WTC11 (cell line): Measurements from ENCODE around the gene CLDN7. TPM values are rescaled to one million over a fixed set of nuclear protein-coding genes. Genes with fewer than 3 reads are reported as not detected.

Source experiments
- ATAC-seq: fragments of 200-7000 bp; cut with Tn5 transposase; 2 replicates; pipeline ENCODE4 v1.10.0; 2021; ENCODE audit warnings: mild to moderate bottlenecking, moderate library complexity
- CTCF ChIA-PET: fragments of 300-600 bp; sonication (Branson Sonifier 250); formaldehyde crosslinking; loops from one replicate; lab custom pipeline; 2021; ENCODE audit warnings: antibody characterized with exemption; lab: Charles Lee
- POLR2A ChIA-PET: fragments of 350-600 bp; sonication (Branson Sonifier 250); formaldehyde crosslinking; loops from one replicate; lab custom pipeline; 2021; ENCODE audit warnings: antibody characterized with exemption; lab: Charles Lee
- DNase-seq: peaks from one replicate; pipeline ENCODE4 v3.0.0; 2021; ENCODE audit warnings: low spot score
- H3K27ac Mint-ChIP-seq: 2 replicates; pipeline ENCODE4 v1.8.0; 2021; ENCODE audit warnings: mixed read lengths
- H3K27me3 Mint-ChIP-seq: 2 replicates; pipeline ENCODE4 v1.8.0; 2021; ENCODE audit warnings: low read depth, mild to moderate bottlenecking, moderate library complexity, mixed read lengths
- H3K36me3 Mint-ChIP-seq: 2 replicates; pipeline ENCODE4 v1.8.0; 2021; ENCODE audit warnings: mixed read lengths
- H3K4me1 Mint-ChIP-seq: 2 replicates; pipeline ENCODE4 v1.8.0; 2022; ENCODE audit warnings: mixed read lengths
- H3K4me3 Mint-ChIP-seq: 2 replicates; pipeline ENCODE4 v1.8.0; 2021; ENCODE audit warnings: mild to moderate bottlenecking, moderate library complexity, mixed read lengths
- H3K9me3 Mint-ChIP-seq: 2 replicates; pipeline ENCODE4 v1.8.0; 2021; ENCODE audit warnings: mixed read lengths
- ATF2 ChIP-seq: sonication (generic); formaldehyde crosslinking; IDR thresholded peaks from 2 replicates; pipeline ENCODE4 v1.8.1; 2022; ENCODE audit warnings: low read depth, missing genetic modification reagents, borderline replicate concordance
- CBFB ChIP-seq: sonication (generic); formaldehyde crosslinking; IDR thresholded peaks from 2 replicates; pipeline ENCODE4 v1.8.1; 2022; ENCODE audit warnings: mild to moderate bottlenecking, low read depth, missing genetic modification reagents
- CREB1 ChIP-seq: sonication (generic); formaldehyde crosslinking; IDR thresholded peaks from 2 replicates; pipeline ENCODE4 v1.8.0; 2023; ENCODE audit warnings: mild to moderate bottlenecking, missing genetic modification reagents
- ETV6 ChIP-seq: sonication (generic); formaldehyde crosslinking; IDR thresholded peaks from 2 replicates; pipeline ENCODE4 v1.8.1; 2022; ENCODE audit warnings: mild to moderate bottlenecking, missing genetic modification reagents
- FOXP4 ChIP-seq: sonication (generic); formaldehyde crosslinking; IDR thresholded peaks from 2 replicates; pipeline ENCODE4 v1.8.0; 2022; ENCODE audit warnings: mild to moderate bottlenecking, missing genetic modification reagents
- GTF2I ChIP-seq: fragments of 250-450 bp; sonication (Bioruptor Pico); conservative IDR thresholded peaks from 2 replicates; pipeline ENCODE4 v1.4.0; 2021; ENCODE audit warnings: mild to moderate bottlenecking
- HMGXB4 ChIP-seq: sonication (generic); formaldehyde crosslinking; IDR thresholded peaks from 2 replicates; pipeline ENCODE4 v1.8.1; 2023; ENCODE audit warnings: mild to moderate bottlenecking, moderate library complexity, missing genetic modification reagents
- JAZF1 ChIP-seq: fragments of 250-450 bp; sonication (Bioruptor Pico); IDR thresholded peaks from 2 replicates; pipeline ENCODE4 v1.9.0; 2021; ENCODE audit warnings: moderate library complexity, mild to moderate bottlenecking, inconsistent platforms
- JUN ChIP-seq: sonication (generic); formaldehyde crosslinking; IDR thresholded peaks from 2 replicates; pipeline ENCODE4 v1.8.0; 2023; ENCODE audit warnings: mild to moderate bottlenecking, missing genetic modification reagents
- MXD4 ChIP-seq: fragments of 250-450 bp; sonication (Bioruptor Pico); IDR thresholded peaks from 2 replicates; pipeline ENCODE4 v1.8.0; 2021; ENCODE audit warnings: mild to moderate bottlenecking, moderate library complexity, borderline replicate concordance
- NR3C1 ChIP-seq: sonication (generic); formaldehyde crosslinking; conservative IDR thresholded peaks from 2 replicates; pipeline ENCODE4 v1.8.1; 2023; ENCODE audit warnings: low read depth, mild to moderate bottlenecking, missing genetic modification reagents
- PRRX2 ChIP-seq: fragments of 250-450 bp; sonication (Bioruptor Pico); IDR thresholded peaks from 2 replicates; pipeline ENCODE4 v1.8.0; 2021; ENCODE audit warnings: mild to moderate bottlenecking
- SMAD4 ChIP-seq: sonication (generic); formaldehyde crosslinking; IDR thresholded peaks from 2 replicates; pipeline ENCODE4 v1.8.0; 2022; ENCODE audit warnings: mild to moderate bottlenecking, missing genetic modification reagents
- TCF7 ChIP-seq: sonication (generic); formaldehyde crosslinking; IDR thresholded peaks from 2 replicates; pipeline ENCODE4 v1.8.0; 2022; ENCODE audit warnings: mild to moderate bottlenecking, low read depth, missing genetic modification reagents, moderate library complexity
- TEAD1 ChIP-seq: sonication (generic); formaldehyde crosslinking; IDR thresholded peaks from 2 replicates; pipeline ENCODE4 v1.8.0; 2022; ENCODE audit warnings: mild to moderate bottlenecking, missing genetic modification reagents
- ZBTB21 ChIP-seq: sonication (generic); formaldehyde crosslinking; IDR thresholded peaks from 2 replicates; pipeline ENCODE4 v1.8.1; 2023; ENCODE audit warnings: mild to moderate bottlenecking, missing genetic modification reagents, borderline replicate concordance
- ZNF121 ChIP-seq: sonication (generic); formaldehyde crosslinking; IDR thresholded peaks from 2 replicates; pipeline ENCODE4 v1.8.0; 2023; ENCODE audit warnings: missing genetic modification reagents
- ZNF219 ChIP-seq: sonication (generic); formaldehyde crosslinking; IDR thresholded peaks from 2 replicates; pipeline ENCODE4 v1.8.0; 2023; ENCODE audit warnings: missing genetic modification reagents, mild to moderate bottlenecking, borderline replicate concordance
- ZNF232 ChIP-seq: sonication (generic); formaldehyde crosslinking; IDR thresholded peaks from 2 replicates; pipeline ENCODE4 v1.8.0; 2022; ENCODE audit warnings: mild to moderate bottlenecking, missing genetic modification reagents
- ZNF416 ChIP-seq: fragments of 250-450 bp; sonication (Bioruptor Pico); IDR thresholded peaks from 2 replicates; pipeline ENCODE4 v1.9.0; 2021; ENCODE audit warnings: mild to moderate bottlenecking, inconsistent platforms
- total RNA-seq: library from RNA; stranded (reverse); gene quantifications from 3 replicates; pipeline ENCODE4 v1.2.3, GENCODE V29; 2021
- TF ChIP-seq, protein P1 (sequence below): sonication (generic); formaldehyde crosslinking; IDR thresholded peaks from 2 replicates; pipeline ENCODE4 v1.8.1; 2023; ENCODE audit warnings: mild to moderate bottlenecking, missing genetic modification reagents
- TF ChIP-seq, protein P2 (sequence below): sonication (generic); formaldehyde crosslinking; IDR thresholded peaks from 2 replicates; pipeline ENCODE4 v1.8.0; 2023; ENCODE audit warnings: mild to moderate bottlenecking, missing genetic modification reagents
- TF ChIP-seq, protein P3 (sequence below): fragments of 250-450 bp; sonication (Bioruptor Pico); IDR thresholded peaks from 2 replicates; pipeline ENCODE4 v1.9.0; 2021; ENCODE audit warnings: moderate library complexity, mild to moderate bottlenecking, inconsistent platforms, borderline replicate concordance

CLDN7 gene
- total RNA-seq, 1 experiment from 2014 or later, result 136 TPM

GRCh38 chr17:7293816-7294613 is 31.7 kb upstream of the CLDN7 start (continued):
- TF ChIP-seq HMGXB4 (CRISPR knock-in tag), result no peak
- TF ChIP-seq TEAD1 (CRISPR knock-in tag), result no peak
- TF ChIP-seq, protein P1, sequence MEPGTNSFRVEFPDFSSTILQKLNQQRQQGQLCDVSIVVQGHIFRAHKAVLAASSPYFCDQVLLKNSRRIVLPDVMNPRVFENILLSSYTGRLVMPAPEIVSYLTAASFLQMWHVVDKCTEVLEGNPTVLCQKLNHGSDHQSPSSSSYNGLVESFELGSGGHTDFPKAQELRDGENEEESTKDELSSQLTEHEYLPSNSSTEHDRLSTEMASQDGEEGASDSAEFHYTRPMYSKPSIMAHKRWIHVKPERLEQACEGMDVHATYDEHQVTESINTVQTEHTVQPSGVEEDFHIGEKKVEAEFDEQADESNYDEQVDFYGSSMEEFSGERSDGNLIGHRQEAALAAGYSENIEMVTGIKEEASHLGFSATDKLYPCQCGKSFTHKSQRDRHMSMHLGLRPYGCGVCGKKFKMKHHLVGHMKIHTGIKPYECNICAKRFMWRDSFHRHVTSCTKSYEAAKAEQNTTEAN, result no peak
- no peak for TF ChIP-seq ATF2 (CRISPR knock-in tag)
- TF ChIP-seq CBFB (CRISPR knock-in tag), result peak; percentile 50; the same call in 1 of the 2 replicates
- peak; percentile 29; the same call in 1 of the 2 replicates for TF ChIP-seq JUN (CRISPR knock-in tag)
- TF ChIP-seq ZNF121, result no peak
- TF ChIP-seq FOXP4 (CRISPR knock-in tag), result peak; percentile 44; the same call in 1 of the 2 replicates
- TF ChIP-seq ZNF219 (CRISPR knock-in tag), result no peak

GRCh38 chr17:7293159-7293558 is 30.9 kb upstream of the CLDN7 start:
- Mint-ChIP-seq H3K4me1 (peaks cover 33% of the 10 kb centered on the region), H3K36me3 (no peaks in the 10 kb centered on the region; the same call in 1 of the 2 replicates), H3K9me3 (no peaks in the 10 kb centered on the region), H3K27ac (no peak overlapping the region), H3K27me3 (peaks cover 57% of the 10 kb centered on the region), H3K4me3 (peak overlapping the region; percentile 65)
- DNase-seq, result no peak
- CTCF ChIA-PET, result interaction anchor here (1.0 to 5.4 kb wide), 5 partner anchors 12 to 79 kb away, joined by 3 to 61 read pairs (median 4); partner anchors contain the start of gene SLC2A4
- ATAC-seq, result no peak
- TF ChIP-seq TCF7, result no peak
- TF ChIP-seq JAZF1, result no peak
- TF ChIP-seq CREB1 (CRISPR knock-in tag), result no peak
- TF ChIP-seq, protein P1, result no peak
- TF ChIP-seq ETV6, result no peak
- no peak for TF ChIP-seq CBFB (CRISPR knock-in tag)
- TF ChIP-seq GTF2I (CRISPR knock-in tag), result no peak
- TF ChIP-seq ZBTB21, result no peak
- TF ChIP-seq, protein P2, sequence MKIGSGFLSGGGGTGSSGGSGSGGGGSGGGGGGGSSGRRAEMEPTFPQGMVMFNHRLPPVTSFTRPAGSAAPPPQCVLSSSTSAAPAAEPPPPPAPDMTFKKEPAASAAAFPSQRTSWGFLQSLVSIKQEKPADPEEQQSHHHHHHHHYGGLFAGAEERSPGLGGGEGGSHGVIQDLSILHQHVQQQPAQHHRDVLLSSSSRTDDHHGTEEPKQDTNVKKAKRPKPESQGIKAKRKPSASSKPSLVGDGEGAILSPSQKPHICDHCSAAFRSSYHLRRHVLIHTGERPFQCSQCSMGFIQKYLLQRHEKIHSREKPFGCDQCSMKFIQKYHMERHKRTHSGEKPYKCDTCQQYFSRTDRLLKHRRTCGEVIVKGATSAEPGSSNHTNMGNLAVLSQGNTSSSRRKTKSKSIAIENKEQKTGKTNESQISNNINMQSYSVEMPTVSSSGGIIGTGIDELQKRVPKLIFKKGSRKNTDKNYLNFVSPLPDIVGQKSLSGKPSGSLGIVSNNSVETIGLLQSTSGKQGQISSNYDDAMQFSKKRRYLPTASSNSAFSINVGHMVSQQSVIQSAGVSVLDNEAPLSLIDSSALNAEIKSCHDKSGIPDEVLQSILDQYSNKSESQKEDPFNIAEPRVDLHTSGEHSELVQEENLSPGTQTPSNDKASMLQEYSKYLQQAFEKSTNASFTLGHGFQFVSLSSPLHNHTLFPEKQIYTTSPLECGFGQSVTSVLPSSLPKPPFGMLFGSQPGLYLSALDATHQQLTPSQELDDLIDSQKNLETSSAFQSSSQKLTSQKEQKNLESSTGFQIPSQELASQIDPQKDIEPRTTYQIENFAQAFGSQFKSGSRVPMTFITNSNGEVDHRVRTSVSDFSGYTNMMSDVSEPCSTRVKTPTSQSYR (CRISPR knock-in tag), result no peak
- no peak for TF ChIP-seq ZNF232 (CRISPR knock-in tag)
- TF ChIP-seq PRRX2 (CRISPR knock-in tag), result no peak
- no peak for TF ChIP-seq SMAD4 (CRISPR knock-in tag)
- TF ChIP-seq NR3C1, result no peak
- TF ChIP-seq, protein P3, sequence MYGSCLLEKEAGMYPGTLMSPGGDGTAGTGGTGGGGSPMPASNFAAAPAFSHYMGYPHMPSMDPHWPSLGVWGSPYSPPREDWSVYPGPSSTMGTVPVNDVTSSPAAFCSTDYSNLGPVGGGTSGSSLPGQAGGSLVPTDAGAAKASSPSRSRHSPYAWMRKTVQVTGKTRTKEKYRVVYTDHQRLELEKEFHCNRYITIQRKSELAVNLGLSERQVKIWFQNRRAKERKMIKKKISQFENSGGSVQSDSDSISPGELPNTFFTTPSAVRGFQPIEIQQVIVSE (CRISPR knock-in tag), result no peak
- TF ChIP-seq ZNF121, result no peak
- no peak for TF ChIP-seq ZNF416 (CRISPR knock-in tag)
- TF ChIP-seq MXD4 (CRISPR knock-in tag), result no peak
- POLR2A ChIA-PET, result interaction anchor here (0.6 to 0.7 kb wide), 2 partner anchors 51 to 107 kb away, joined by 3 to 4 read pairs; partner anchors contain the start of gene GABARAP
